Measurements from ENCODE around the gene CHI3L1.

The CHI3L1 gene

GRCh38 chr1:203175237-203175826, 11.2 kb downstream of the CHI3L1 start, which contains the start of gene MYBPH:
TSS of gene MYBPH (minus strand) at chr1:203175826. CDS start at chr1:203175755, 71 bp downstream.
- Histone ChIP-seq H3K4me1 (ENCODE audit: insufficient read depth, low read length) (no peaks in the 10 kb centered on the region), H3K36me3 (ENCODE audit: insufficient read depth, low read length) (no peaks in the 10 kb centered on the region), H3K27ac (ENCODE audit: low read length) (no peak within 1 kb of the TSS), H3K4me2 (ENCODE audit: insufficient read depth, low read length) (no peak within 1 kb of the TSS), H3K9me3 (ENCODE audit: insufficient read depth, low read length, severe bottlenecking) (no peaks in the 10 kb centered on the region), H3K27me3 (ENCODE audit: insufficient read depth, low read length, poor library complexity) (peaks cover 21% of the 10 kb centered on the region), H2AFZ (ENCODE audit: low read depth, low read length) (no peak within 1 kb of the TSS), H3K9ac (ENCODE audit: low read depth, low read length) (no peak within 1 kb of the TSS), H4K20me1 (ENCODE audit: insufficient read depth, low read length) (peaks cover 6% of the 10 kb centered on the region), H3K79me2 (ENCODE audit: insufficient read depth, low read length) (no peaks in the 10 kb centered on the region), H3K4me3 (ENCODE audit: low read depth in 1 of 2, low read length in 2 of 2) (no peak within 1 kb of the TSS)
- DNase-seq, result no peak
- no peak for TF ChIP-seq EZH2 (IDR thresholded peaks at IDR 0.05; ENCODE audit: borderline replicate concordance, low read depth, low read length, severe bottlenecking)
- TF ChIP-seq, protein P1, sequence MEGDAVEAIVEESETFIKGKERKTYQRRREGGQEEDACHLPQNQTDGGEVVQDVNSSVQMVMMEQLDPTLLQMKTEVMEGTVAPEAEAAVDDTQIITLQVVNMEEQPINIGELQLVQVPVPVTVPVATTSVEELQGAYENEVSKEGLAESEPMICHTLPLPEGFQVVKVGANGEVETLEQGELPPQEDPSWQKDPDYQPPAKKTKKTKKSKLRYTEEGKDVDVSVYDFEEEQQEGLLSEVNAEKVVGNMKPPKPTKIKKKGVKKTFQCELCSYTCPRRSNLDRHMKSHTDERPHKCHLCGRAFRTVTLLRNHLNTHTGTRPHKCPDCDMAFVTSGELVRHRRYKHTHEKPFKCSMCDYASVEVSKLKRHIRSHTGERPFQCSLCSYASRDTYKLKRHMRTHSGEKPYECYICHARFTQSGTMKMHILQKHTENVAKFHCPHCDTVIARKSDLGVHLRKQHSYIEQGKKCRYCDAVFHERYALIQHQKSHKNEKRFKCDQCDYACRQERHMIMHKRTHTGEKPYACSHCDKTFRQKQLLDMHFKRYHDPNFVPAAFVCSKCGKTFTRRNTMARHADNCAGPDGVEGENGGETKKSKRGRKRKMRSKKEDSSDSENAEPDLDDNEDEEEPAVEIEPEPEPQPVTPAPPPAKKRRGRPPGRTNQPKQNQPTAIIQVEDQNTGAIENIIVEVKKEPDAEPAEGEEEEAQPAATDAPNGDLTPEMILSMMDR (IDR thresholded peaks at IDR 0.05; ENCODE audit: borderline replicate concordance, extremely low read depth, low read length, poor library complexity, severe bottlenecking), result no peak
- no peak for ATAC-seq (ENCODE audit: insufficient read depth, low read depth)

- H3K9ac ChIP-seq (ENCODE audit: low read depth, low read length), result no peak overlapping the region
- no peaks in the 10 kb centered on the region for H3K36me3 ChIP-seq (ENCODE audit: insufficient read depth, low read length)
- H3K4me3 ChIP-seq (ENCODE audit: low read depth in 1 of 2, low read length in 2 of 2), result no peak overlapping the region
- no peak overlapping the region for H2AFZ ChIP-seq (ENCODE audit: low read depth, low read length)
- DNase-seq, result no peak
- H3K27ac ChIP-seq (ENCODE audit: low read length), result no peak overlapping the region
- no peak overlapping the region for H3K4me2 ChIP-seq (ENCODE audit: insufficient read depth, low read length)
- H3K9me3 ChIP-seq (ENCODE audit: insufficient read depth, low read length, severe bottlenecking), result no peaks in the 10 kb centered on the region
- H3K27me3 ChIP-seq (ENCODE audit: insufficient read depth, low read length, poor library complexity), result peaks cover 21% of the 10 kb centered on the region
- TF ChIP-seq EZH2 (IDR thresholded peaks at IDR 0.05; ENCODE audit: borderline replicate concordance, low read depth, low read length, severe bottlenecking), result no peak
- TF ChIP-seq, protein P1 (IDR thresholded peaks at IDR 0.05; ENCODE audit: borderline replicate concordance, extremely low read depth, low read length, poor library complexity, severe bottlenecking), result no peak
- no peaks in the 10 kb centered on the region for H3K4me1 ChIP-seq (ENCODE audit: insufficient read depth, low read length)
- H4K20me1 ChIP-seq (ENCODE audit: insufficient read depth, low read length), result peaks cover 6% of the 10 kb centered on the region
- H3K79me2 ChIP-seq (ENCODE audit: insufficient read depth, low read length), result no peaks in the 10 kb centered on the region
- no peak for ATAC-seq (ENCODE audit: insufficient read depth, low read depth)
Measured at GRCh38 chr1:203174324-203174985, 12.0 kb downstream of the CHI3L1 start.

- Histone ChIP-seq H3K4me1 (ENCODE audit: insufficient read depth, low read length) (no peaks in the 10 kb centered on the region), H3K4me2 (ENCODE audit: insufficient read depth, low read length) (no peak overlapping the region), H3K9ac (ENCODE audit: low read depth, low read length) (no peak overlapping the region), H3K79me2 (ENCODE audit: insufficient read depth, low read length) (no peaks in the 10 kb centered on the region), H3K9me3 (ENCODE audit: insufficient read depth, low read length, severe bottlenecking) (no peaks in the 10 kb centered on the region), H2AFZ (ENCODE audit: low read depth, low read length) (no peak overlapping the region), H4K20me1 (ENCODE audit: insufficient read depth, low read length) (peaks cover 6% of the 10 kb centered on the region), H3K27ac (ENCODE audit: low read length) (no peak overlapping the region), H3K27me3 (ENCODE audit: insufficient read depth, low read length, poor library complexity) (peaks cover 17% of the 10 kb centered on the region), H3K4me3 (ENCODE audit: low read depth in 1 of 2, low read length in 2 of 2) (no peak overlapping the region), H3K36me3 (ENCODE audit: insufficient read depth, low read length) (no peaks in the 10 kb centered on the region)
- TF ChIP-seq, protein P1 (IDR thresholded peaks at IDR 0.05; ENCODE audit: borderline replicate concordance, extremely low read depth, low read length, poor library complexity, severe bottlenecking), result no peak
- TF ChIP-seq EZH2 (IDR thresholded peaks at IDR 0.05; ENCODE audit: borderline replicate concordance, low read depth, low read length, severe bottlenecking), result no peak
- ATAC-seq (ENCODE audit: insufficient read depth, low read depth) (no peak), DNase-seq (no peak)
Measured at GRCh38 chr1:203173566-203173965, 12.9 kb downstream of the CHI3L1 start.

All from DND-41 (cell line).